Neural cell (in vitro differentiated cells): ENCODE measurements around the gene CNTNAP2. TPM values are rescaled to one million over a fixed set of nuclear protein-coding genes. Genes with fewer than 3 reads are reported as not detected.

ENCODE experiments used
- H2AFZ ChIP-seq: fragments of 200-600, 300-800 bp; sonication (generic), shearing (Covaris generic); 2 replicates; pipeline ENCODE4 v1.6.0; 2014; ENCODE audit warnings: low read depth, mild to moderate bottlenecking, antibody characterized with exemption, low read length, moderate library complexity
- H3F3A ChIP-seq: fragments of 200-600 bp; shearing (Covaris generic); 2 replicates; pipeline ENCODE4 v1.6.1; 2016; ENCODE audit warnings: mild to moderate bottlenecking, moderate library complexity, mixed read lengths, antibody characterized with exemption, low read length; ENCODE audit not compliant: insufficient read depth, poor library complexity, severe bottlenecking
- H3K27ac ChIP-seq: fragments of 200-600, 300-800 bp; sonication (generic), shearing (Covaris generic); 2 replicates; pipeline ENCODE4 v1.5.1; 2014; ENCODE audit warnings: mild to moderate bottlenecking, low read length, moderate library complexity
- H3K27me3 ChIP-seq: fragments of 300-800, 200-600 bp; sonication (generic), shearing (Covaris generic); 2 replicates; pipeline ENCODE4 v1.6.0; 2014; ENCODE audit warnings: mild to moderate bottlenecking, low read depth, low read length, moderate library complexity; ENCODE audit not compliant: insufficient read depth
- H3K36me3 ChIP-seq: fragments of 300-800, 200-600 bp; sonication (generic), shearing (Covaris generic); 2 replicates; pipeline ENCODE4 v1.5.1; 2014; ENCODE audit warnings: mild to moderate bottlenecking, antibody characterized with exemption, low read length, moderate library complexity; ENCODE audit not compliant: insufficient read depth
- H3K4me2 ChIP-seq: fragments of 300-800, 200-600 bp; sonication (generic), shearing (Covaris generic); 2 replicates; pipeline ENCODE4 v1.6.0; 2014; ENCODE audit warnings: mild to moderate bottlenecking, low read length
- H3K4me3 ChIP-seq: fragments of 300-800, 200-600 bp; sonication (generic), shearing (Covaris generic); 2 replicates; pipeline ENCODE4 v1.5.1; 2014; ENCODE audit warnings: mild to moderate bottlenecking, low read length, moderate library complexity
- H3K79me2 ChIP-seq: fragments of 200-600 bp; shearing (Covaris generic); replicated peaks from 2 replicates; pipeline ENCODE4 v1.6.0; 2014; ENCODE audit warnings: mild to moderate bottlenecking, low read length, moderate library complexity; ENCODE audit not compliant: insufficient read depth
- H3K9ac ChIP-seq: fragments of 300-800, 200-600 bp; sonication (generic), shearing (Covaris generic); 2 replicates; pipeline ENCODE4 v1.6.1; 2016; ENCODE audit warnings: mild to moderate bottlenecking, low read length, mixed read lengths
- H3K9me2 ChIP-seq: fragments of 200-600 bp; shearing (Covaris generic); 2 replicates; pipeline ENCODE4 v1.6.1; 2016; ENCODE audit warnings: mild to moderate bottlenecking, low read length, mixed read lengths; ENCODE audit not compliant: insufficient read depth
- H3K9me3 ChIP-seq: fragments of 200-600, 300-800 bp; sonication (generic), shearing (Covaris generic); 2 replicates; pipeline ENCODE4 v1.6.1; 2016; ENCODE audit warnings: mild to moderate bottlenecking, mixed run types, low read length, moderate library complexity, mixed read lengths
- H4K20me1 ChIP-seq: fragments of 200-600 bp; shearing (Covaris generic); 2 replicates; pipeline ENCODE4 v1.6.1; 2016; ENCODE audit warnings: mild to moderate bottlenecking, mixed run types; ENCODE audit not compliant: insufficient read depth
- EP300 ChIP-seq: fragments of 450-650 bp; conservative IDR thresholded peaks from 2 replicates; pipeline ENCODE4 v1.6.1; 2014; ENCODE audit warnings: antibody characterized with exemption, mild to moderate bottlenecking, moderate library complexity; ENCODE audit not compliant: poor library complexity, severe bottlenecking
- EZH2 ChIP-seq: fragments of 200-600, 300-800 bp; shearing (Covaris generic), sonication (generic); IDR thresholded peaks from 2 replicates; pipeline ENCODE4 v1.6.1; 2014; ENCODE audit warnings: antibody characterized with exemption, low read length, borderline replicate concordance, mild to moderate bottlenecking; ENCODE audit not compliant: insufficient read depth, poor library complexity, severe bottlenecking
- MXI1 ChIP-seq: fragments of 450-650 bp; conservative IDR thresholded peaks from 2 replicates; pipeline ENCODE4 v1.6.1; 2014; ENCODE audit warnings: antibody characterized with exemption, mild to moderate bottlenecking; ENCODE audit not compliant: poor library complexity, severe bottlenecking
- POLR2AphosphoS5 ChIP-seq: IDR thresholded peaks from 2 replicates; pipeline ENCODE4 v1.6.1; 2012
- RAD21 ChIP-seq: fragments of 450-650 bp; conservative IDR thresholded peaks from 2 replicates; pipeline ENCODE4 v1.6.1; 2014; ENCODE audit warnings: antibody characterized with exemption, mild to moderate bottlenecking, moderate library complexity
- SMC3 ChIP-seq: fragments of 450-650 bp; conservative IDR thresholded peaks from 2 replicates; pipeline ENCODE4 v1.6.1; 2014; ENCODE audit warnings: antibody characterized with exemption, mild to moderate bottlenecking, moderate library complexity; ENCODE audit not compliant: poor library complexity
- TAF1 ChIP-seq: IDR thresholded peaks from 2 replicates; pipeline ENCODE4 v1.6.1; 2012; ENCODE audit warnings: low read depth
- polyA plus RNA-seq: library from polyadenylated mRNA; depleted of rRNA; stranded (reverse); fragments of >200 nt; gene quantifications from 2 replicates; pipeline ENCODE4 v1.2.3, GENCODE V29; 2014
- TF ChIP-seq, protein P1 (sequence below): IDR thresholded peaks from 2 replicates; pipeline ENCODE4 v1.6.1; 2012; ENCODE audit warnings: borderline replicate concordance
- TF ChIP-seq, protein P2 (sequence below): fragments of 450-650 bp; IDR thresholded peaks from 2 replicates; pipeline ENCODE4 v1.5.1; 2014; ENCODE audit warnings: antibody characterized with exemption, mild to moderate bottlenecking, moderate library complexity; ENCODE audit not compliant: poor library complexity, severe bottlenecking

The CNTNAP2 gene
- polyA plus RNA-seq, 1 donor from 2014 or later: 276 TPM

DNA sequence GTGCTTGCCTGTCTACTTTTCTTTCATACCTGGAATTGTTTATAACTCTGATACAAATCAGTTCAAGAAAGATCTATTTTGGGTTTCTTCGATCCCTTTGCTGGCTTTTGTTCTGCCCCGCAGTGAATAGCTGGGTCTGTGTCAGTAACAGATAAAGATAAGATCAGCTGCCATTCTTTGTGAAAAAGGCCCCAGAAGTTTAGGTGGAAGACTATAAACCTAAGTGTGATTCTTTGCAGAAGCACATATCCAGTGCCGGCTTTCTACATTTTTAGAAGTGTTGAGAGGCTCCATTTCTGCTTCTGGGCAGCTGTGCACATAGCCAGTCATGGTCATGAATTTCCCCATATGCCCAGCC lies 1787.6 kb downstream of the CNTNAP2 start:
- TF ChIP-seq, protein P1, sequence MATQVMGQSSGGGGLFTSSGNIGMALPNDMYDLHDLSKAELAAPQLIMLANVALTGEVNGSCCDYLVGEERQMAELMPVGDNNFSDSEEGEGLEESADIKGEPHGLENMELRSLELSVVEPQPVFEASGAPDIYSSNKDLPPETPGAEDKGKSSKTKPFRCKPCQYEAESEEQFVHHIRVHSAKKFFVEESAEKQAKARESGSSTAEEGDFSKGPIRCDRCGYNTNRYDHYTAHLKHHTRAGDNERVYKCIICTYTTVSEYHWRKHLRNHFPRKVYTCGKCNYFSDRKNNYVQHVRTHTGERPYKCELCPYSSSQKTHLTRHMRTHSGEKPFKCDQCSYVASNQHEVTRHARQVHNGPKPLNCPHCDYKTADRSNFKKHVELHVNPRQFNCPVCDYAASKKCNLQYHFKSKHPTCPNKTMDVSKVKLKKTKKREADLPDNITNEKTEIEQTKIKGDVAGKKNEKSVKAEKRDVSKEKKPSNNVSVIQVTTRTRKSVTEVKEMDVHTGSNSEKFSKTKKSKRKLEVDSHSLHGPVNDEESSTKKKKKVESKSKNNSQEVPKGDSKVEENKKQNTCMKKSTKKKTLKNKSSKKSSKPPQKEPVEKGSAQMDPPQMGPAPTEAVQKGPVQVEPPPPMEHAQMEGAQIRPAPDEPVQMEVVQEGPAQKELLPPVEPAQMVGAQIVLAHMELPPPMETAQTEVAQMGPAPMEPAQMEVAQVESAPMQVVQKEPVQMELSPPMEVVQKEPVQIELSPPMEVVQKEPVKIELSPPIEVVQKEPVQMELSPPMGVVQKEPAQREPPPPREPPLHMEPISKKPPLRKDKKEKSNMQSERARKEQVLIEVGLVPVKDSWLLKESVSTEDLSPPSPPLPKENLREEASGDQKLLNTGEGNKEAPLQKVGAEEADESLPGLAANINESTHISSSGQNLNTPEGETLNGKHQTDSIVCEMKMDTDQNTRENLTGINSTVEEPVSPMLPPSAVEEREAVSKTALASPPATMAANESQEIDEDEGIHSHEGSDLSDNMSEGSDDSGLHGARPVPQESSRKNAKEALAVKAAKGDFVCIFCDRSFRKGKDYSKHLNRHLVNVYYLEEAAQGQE: no peak
- TF ChIP-seq MXI1: no peak
- no peak for TF ChIP-seq EZH2
- TF ChIP-seq POLR2AphosphoS5: no peak
- no peak for TF ChIP-seq RAD21
- TF ChIP-seq SMC3: no peak
- TF ChIP-seq, protein P2, sequence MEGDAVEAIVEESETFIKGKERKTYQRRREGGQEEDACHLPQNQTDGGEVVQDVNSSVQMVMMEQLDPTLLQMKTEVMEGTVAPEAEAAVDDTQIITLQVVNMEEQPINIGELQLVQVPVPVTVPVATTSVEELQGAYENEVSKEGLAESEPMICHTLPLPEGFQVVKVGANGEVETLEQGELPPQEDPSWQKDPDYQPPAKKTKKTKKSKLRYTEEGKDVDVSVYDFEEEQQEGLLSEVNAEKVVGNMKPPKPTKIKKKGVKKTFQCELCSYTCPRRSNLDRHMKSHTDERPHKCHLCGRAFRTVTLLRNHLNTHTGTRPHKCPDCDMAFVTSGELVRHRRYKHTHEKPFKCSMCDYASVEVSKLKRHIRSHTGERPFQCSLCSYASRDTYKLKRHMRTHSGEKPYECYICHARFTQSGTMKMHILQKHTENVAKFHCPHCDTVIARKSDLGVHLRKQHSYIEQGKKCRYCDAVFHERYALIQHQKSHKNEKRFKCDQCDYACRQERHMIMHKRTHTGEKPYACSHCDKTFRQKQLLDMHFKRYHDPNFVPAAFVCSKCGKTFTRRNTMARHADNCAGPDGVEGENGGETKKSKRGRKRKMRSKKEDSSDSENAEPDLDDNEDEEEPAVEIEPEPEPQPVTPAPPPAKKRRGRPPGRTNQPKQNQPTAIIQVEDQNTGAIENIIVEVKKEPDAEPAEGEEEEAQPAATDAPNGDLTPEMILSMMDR: no peak
- TF ChIP-seq TAF1: no peak
- no peak for TF ChIP-seq EP300
- Histone ChIP-seq H3K9me3 (no peaks in the 10 kb centered on the region), H4K20me1 (no peaks in the 10 kb centered on the region), H3K27me3 (no peaks in the 10 kb centered on the region), H3K9me2 (no peaks in the 10 kb centered on the region), H3K4me2 (no peak overlapping the region), H3K27ac (no peak overlapping the region), H2AFZ (no peak overlapping the region), H3K4me3 (no peak overlapping the region), H3K9ac (no peak overlapping the region), H3K79me2 (no peaks in the 10 kb centered on the region), H3F3A (no peaks in the 10 kb centered on the region), H3K36me3 (no peaks in the 10 kb centered on the region)

DNA sequence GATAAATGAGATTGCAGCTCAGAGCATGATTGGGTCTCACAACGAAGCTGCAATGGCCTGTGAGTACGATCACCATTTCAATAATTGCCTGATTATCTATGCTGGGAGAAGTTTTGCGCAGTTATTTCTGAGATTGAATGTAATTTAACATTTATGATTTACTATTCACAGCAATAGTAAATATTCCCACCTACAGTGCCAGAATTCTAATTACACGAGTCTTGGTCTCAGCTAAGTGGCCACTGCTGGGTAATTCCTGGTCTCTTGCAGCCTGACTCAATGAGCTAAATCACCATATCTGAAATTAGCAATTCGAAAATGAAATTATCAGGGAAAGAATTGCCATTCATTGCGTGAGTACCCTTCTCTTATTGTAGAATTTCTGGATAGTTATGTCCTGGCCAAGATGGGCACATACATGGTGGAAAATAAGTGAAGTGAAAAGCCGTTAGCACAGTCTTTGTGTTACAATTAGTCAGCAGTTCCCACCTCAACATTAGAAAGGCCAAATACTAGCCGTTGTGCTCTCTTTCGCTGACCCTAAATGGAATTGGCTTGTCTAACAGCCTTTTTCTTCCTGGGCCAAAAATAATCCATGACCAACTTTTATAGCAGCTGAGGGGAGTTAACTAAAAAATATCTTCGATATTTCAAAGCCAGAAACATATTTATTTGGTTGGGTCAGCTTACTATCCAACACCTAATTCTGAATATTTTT lies 1793.0 kb downstream of the CNTNAP2 start:
- Histone ChIP-seq H4K20me1 (no peaks in the 10 kb centered on the region), H3K4me3 (no peak overlapping the region), H3K4me2 (no peak overlapping the region), H3K79me2 (no peaks in the 10 kb centered on the region), H2AFZ (no peak overlapping the region), H3K36me3 (no peaks in the 10 kb centered on the region), H3K9ac (no peak overlapping the region), H3K9me2 (no peaks in the 10 kb centered on the region), H3K27ac (no peak overlapping the region), H3F3A (no peaks in the 10 kb centered on the region), H3K9me3 (no peaks in the 10 kb centered on the region), H3K27me3 (no peaks in the 10 kb centered on the region)
- TF ChIP-seq EZH2: no peak

DNA sequence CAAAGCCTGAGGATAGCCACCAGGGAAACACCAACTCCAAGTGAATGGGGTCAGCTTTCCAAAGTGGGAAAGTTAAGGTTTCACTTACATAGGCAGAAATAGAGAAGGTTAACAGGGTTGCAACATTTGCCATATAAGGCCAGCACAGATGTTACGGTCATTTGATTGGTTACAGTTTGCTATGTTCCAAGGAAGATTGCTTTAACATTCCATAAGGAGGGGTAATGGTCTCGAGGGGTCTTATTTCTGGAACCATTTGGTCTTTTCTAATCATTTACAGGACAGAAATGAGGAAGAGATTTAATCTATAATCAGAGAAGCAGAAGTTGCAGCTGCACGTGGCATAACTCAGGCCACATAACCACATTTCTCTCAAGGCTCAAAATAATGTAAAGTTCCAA lies 1794.6 kb downstream of the CNTNAP2 start:
- Histone ChIP-seq H3K9me2 (no peaks in the 10 kb centered on the region), H3K36me3 (no peaks in the 10 kb centered on the region), H3K79me2 (no peaks in the 10 kb centered on the region), H3K4me3 (no peak overlapping the region), H2AFZ (no peak overlapping the region), H3F3A (no peaks in the 10 kb centered on the region), H3K27ac (no peak overlapping the region), H3K4me2 (no peak overlapping the region), H3K9ac (no peak overlapping the region), H3K9me3 (no peaks in the 10 kb centered on the region), H4K20me1 (no peaks in the 10 kb centered on the region), H3K27me3 (no peaks in the 10 kb centered on the region)
- TF ChIP-seq, protein P2: no peak
